ENCODE measurements around the gene RNASE13.

GRCh38 chr14:21078726-21079125 lies 44.1 kb upstream of the RNASE13 start:
- TF ChIP-seq, protein P1, sequence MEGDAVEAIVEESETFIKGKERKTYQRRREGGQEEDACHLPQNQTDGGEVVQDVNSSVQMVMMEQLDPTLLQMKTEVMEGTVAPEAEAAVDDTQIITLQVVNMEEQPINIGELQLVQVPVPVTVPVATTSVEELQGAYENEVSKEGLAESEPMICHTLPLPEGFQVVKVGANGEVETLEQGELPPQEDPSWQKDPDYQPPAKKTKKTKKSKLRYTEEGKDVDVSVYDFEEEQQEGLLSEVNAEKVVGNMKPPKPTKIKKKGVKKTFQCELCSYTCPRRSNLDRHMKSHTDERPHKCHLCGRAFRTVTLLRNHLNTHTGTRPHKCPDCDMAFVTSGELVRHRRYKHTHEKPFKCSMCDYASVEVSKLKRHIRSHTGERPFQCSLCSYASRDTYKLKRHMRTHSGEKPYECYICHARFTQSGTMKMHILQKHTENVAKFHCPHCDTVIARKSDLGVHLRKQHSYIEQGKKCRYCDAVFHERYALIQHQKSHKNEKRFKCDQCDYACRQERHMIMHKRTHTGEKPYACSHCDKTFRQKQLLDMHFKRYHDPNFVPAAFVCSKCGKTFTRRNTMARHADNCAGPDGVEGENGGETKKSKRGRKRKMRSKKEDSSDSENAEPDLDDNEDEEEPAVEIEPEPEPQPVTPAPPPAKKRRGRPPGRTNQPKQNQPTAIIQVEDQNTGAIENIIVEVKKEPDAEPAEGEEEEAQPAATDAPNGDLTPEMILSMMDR (IDR thresholded peaks at IDR 0.05): no peak
- no peak for TF ChIP-seq POLR2A (IDR thresholded peaks at IDR 0.05)
